GM06990 (cell line): ENCODE data around the gene CTAGE1.

Experiments used
- DNase-seq: peaks from one replicate; pipeline ENCODE4 v3.0.0-alpha.2; 2011; ENCODE audit not compliant: insufficient read length; ENCODE audit errors: extremely low read depth
- H3K27me3 ChIP-seq: replicated peaks from 2 replicates; pipeline ENCODE4 v1.6.0; 2011; ENCODE audit warnings: low read length; ENCODE audit not compliant: control insufficient read depth, insufficient read depth
- H3K36me3 ChIP-seq: 2 replicates; pipeline ENCODE4 v1.5.1; 2011; ENCODE audit warnings: low read length; ENCODE audit not compliant: control insufficient read depth, insufficient read depth
- H3K4me3 ChIP-seq: replicated peaks from 2 replicates; pipeline ENCODE4 v1.5.1; 2011; ENCODE audit warnings: low read depth, mild to moderate bottlenecking, control low read depth, low read length
- CTCF ChIP-seq: IDR thresholded peaks from 2 replicates; pipeline ENCODE4 v1.5.1; 2011; ENCODE audit warnings: low read length, control low read depth, mild to moderate bottlenecking, inconsistent platforms; ENCODE audit not compliant: insufficient read depth, poor library complexity, severe bottlenecking

Gene CTAGE1

GRCh38 chr18:22446911-22447310 is 29.2 kb upstream of the CTAGE1 start:
- no peak for DNase-seq
- no peak for TF ChIP-seq CTCF
- no peaks in the 10 kb centered on the region for H3K27me3 ChIP-seq
- no peak overlapping the region for H3K4me3 ChIP-seq
- H3K36me3 ChIP-seq, result no peaks in the 10 kb centered on the region

- Histone ChIP-seq H3K4me3 (no peak overlapping the region), H3K36me3 (no peaks in the 10 kb centered on the region), H3K27me3 (no peaks in the 10 kb centered on the region)
- DNase-seq, result no peak
- TF ChIP-seq CTCF, result no peak
These were observed 28.6 kb upstream of the CTAGE1 start for GRCh38 chr18:22446325-22446724.

GRCh38 chr18:22441638-22442037 is 23.9 kb upstream of the CTAGE1 start:
- DNase-seq, result no peak

GRCh38 chr18:22439447-22439846 is 21.7 kb upstream of the CTAGE1 start:
- Histone ChIP-seq H3K27me3 (no peaks in the 10 kb centered on the region), H3K36me3 (no peaks in the 10 kb centered on the region), H3K4me3 (no peak overlapping the region)
- TF ChIP-seq CTCF, result no peak
- DNase-seq, result no peak

More at GRCh38 chr18:22441638-22442037, 23.9 kb upstream of the CTAGE1 start:
- TF ChIP-seq CTCF, result peak; percentile 26
- H3K27me3 ChIP-seq, result no peaks in the 10 kb centered on the region
- H3K4me3 ChIP-seq, result no peak overlapping the region
- H3K36me3 ChIP-seq, result no peaks in the 10 kb centered on the region

- DNase-seq, result no peak
- H3K4me3 ChIP-seq, result no peak overlapping the region
- H3K27me3 ChIP-seq, result no peaks in the 10 kb centered on the region
- no peaks in the 10 kb centered on the region for H3K36me3 ChIP-seq
- TF ChIP-seq CTCF, result no peak
These were observed 18.4 kb upstream of the CTAGE1 start for GRCh38 chr18:22436136-22436535.

- Histone ChIP-seq H3K4me3 (no peak overlapping the region), H3K36me3 (no peaks in the 10 kb centered on the region), H3K27me3 (no peaks in the 10 kb centered on the region)
- no peak for DNase-seq
- no peak for TF ChIP-seq CTCF
These were observed 17.4 kb upstream of the CTAGE1 start for GRCh38 chr18:22434973-22435608.
